OCI-LY1 (cell line): ENCODE measurements around the gene IDUA.

ENCODE experiments used
- CTCF ChIP-seq: fragments of 200-600 bp; sonication (generic), shearing (Covaris generic); IDR thresholded peaks from 2 replicates; pipeline ENCODE4 v1.5.1; 2017; ENCODE audit warnings: mild to moderate bottlenecking, antibody characterized with exemption, low read length, moderate library complexity, mixed read lengths
- EZH2 ChIP-seq: fragments of 200-600 bp; sonication (generic), shearing (Covaris generic); IDR thresholded peaks from 2 replicates; pipeline ENCODE4 v1.8.0; 2017; ENCODE audit warnings: borderline replicate concordance, mixed run types, mild to moderate bottlenecking, antibody characterized with exemption, low read length, moderate library complexity, mixed read lengths

- TF ChIP-seq CTCF (no peak), EZH2 (no peak)
These were observed 38.5 kb upstream of the IDUA start for GRCh38 chr4:948101-948935.
